HG03571 (cell line): Measurements from ENCODE around the gene PRKAA1.

Experiments
- ATAC-seq: cut with Tn5 transposase; IDR thresholded peaks from one replicate; pipeline ENCODE4 v1.9.1; 2021; ENCODE audit not compliant: unreplicated experiment

The PRKAA1 gene

GRCh38 chr5:40798012-40798800 lies at the start of gene PRKAA1:
Gene PRKAA1 (minus strand): TSS chr5:40798374. CDS start chr5:40798189, 185 bp downstream.
- peak; percentile 96 for ATAC-seq

- no peak for ATAC-seq
Observed at GRCh38 chr5:40847525-40847924, 49.4 kb upstream of the PRKAA1 start.

GRCh38 chr5:40846371-40846770 lies 48.2 kb upstream of the PRKAA1 start:
- no peak for ATAC-seq

GRCh38 chr5:40844565-40844964 lies 46.4 kb upstream of the PRKAA1 start:
- ATAC-seq = no peak

- ATAC-seq = no peak
Observed at GRCh38 chr5:40842351-40842750, 44.2 kb upstream of the PRKAA1 start.

GRCh38 chr5:40841068-40841805 lies 43.1 kb upstream of the PRKAA1 start, which contains the start of gene CARD6:
Gene CARD6 (plus strand): TSS chr5:40841367. CDS start chr5:40841383, 16 bp downstream.
- ATAC-seq = no peak

- ATAC-seq = no peak
Observed at GRCh38 chr5:40838086-40838485, 39.9 kb upstream of the PRKAA1 start.

GRCh38 chr5:40834849-40835787 lies 36.9 kb upstream of the PRKAA1 start, which contains the start of gene RPL37:
Gene RPL37 (minus strand): TSS chr5:40835222. CDS start chr5:40835185, 37 bp downstream.
- ATAC-seq = peak; percentile 96

GRCh38 chr5:40834391-40834848 lies 36.2 kb upstream of the PRKAA1 start:
- ATAC-seq = no peak

- no peak for ATAC-seq
Observed at GRCh38 chr5:40833712-40834229, 35.6 kb upstream of the PRKAA1 start.

- no peak for ATAC-seq
Observed at GRCh38 chr5:40832345-40832744, 34.2 kb upstream of the PRKAA1 start.

- no peak for ATAC-seq
Observed at GRCh38 chr5:40831346-40832210, 33.4 kb upstream of the PRKAA1 start.

GRCh38 chr5:40829748-40830533 lies 31.8 kb upstream of the PRKAA1 start:
- ATAC-seq = no peak

- no peak for ATAC-seq
Observed at GRCh38 chr5:40828690-40829661, 30.8 kb upstream of the PRKAA1 start.

- no peak for ATAC-seq
Observed at GRCh38 chr5:40828021-40828631, 30.0 kb upstream of the PRKAA1 start.

- no peak for ATAC-seq
Observed at GRCh38 chr5:40827188-40827977, 29.2 kb upstream of the PRKAA1 start.
